ENCODE results near the gene PALB2.

PALB2 gene

GRCh38 chr16:23566724-23567123, 74.4 kb downstream of the PALB2 start:
- Histone ChIP-seq H3K4me3 (ENCODE audit: low read depth, low read length) (no peak overlapping the region), H3K27ac (no peak overlapping the region), H2AFZ (no peak overlapping the region), H3K79me2 (no peaks in the 10 kb centered on the region), H3K9ac (no peak overlapping the region), H3K4me2 (ENCODE audit: low read length) (no peak overlapping the region), H3K9me3 (ENCODE audit: control insufficient read depth, low read length) (no peaks in the 10 kb centered on the region), H3K4me1 (no peaks in the 10 kb centered on the region), H3K27me3 (ENCODE audit: control insufficient read depth, insufficient read depth, low read length) (no peaks in the 10 kb centered on the region), H3K36me3 (ENCODE audit: control insufficient read depth, insufficient read depth, low read length) (no peaks in the 10 kb centered on the region)
- no peak for TF ChIP-seq CTCF (IDR thresholded peaks at IDR 0.05)

- Histone ChIP-seq H3K9me3 (ENCODE audit: control insufficient read depth, low read length) (no peaks in the 10 kb centered on the region), H3K36me3 (ENCODE audit: control insufficient read depth, insufficient read depth, low read length) (no peaks in the 10 kb centered on the region), H3K4me3 (ENCODE audit: low read depth, low read length) (no peak overlapping the region), H3K79me2 (peaks cover 5% of the 10 kb centered on the region), H3K27me3 (ENCODE audit: control insufficient read depth, insufficient read depth, low read length) (no peaks in the 10 kb centered on the region), H3K27ac (no peak overlapping the region), H2AFZ (no peak overlapping the region), H3K4me2 (ENCODE audit: low read length) (no peak overlapping the region), H3K9ac (no peak overlapping the region), H3K4me1 (no peaks in the 10 kb centered on the region)
- no peak for TF ChIP-seq CTCF (IDR thresholded peaks at IDR 0.05)
Measured at GRCh38 chr16:23564575-23565363, 76.3 kb downstream of the PALB2 start.

GRCh38 chr16:23563186-23563585, 77.9 kb downstream of the PALB2 start:
- TF ChIP-seq CTCF (IDR thresholded peaks at IDR 0.05) = no peak
- H3K9ac ChIP-seq = no peak overlapping the region
- H3K27me3 ChIP-seq (ENCODE audit: control insufficient read depth, insufficient read depth, low read length) = no peaks in the 10 kb centered on the region
- H3K4me1 ChIP-seq = no peaks in the 10 kb centered on the region
- no peak overlapping the region for H2AFZ ChIP-seq
- H3K36me3 ChIP-seq (ENCODE audit: control insufficient read depth, insufficient read depth, low read length) = no peaks in the 10 kb centered on the region
- H3K4me3 ChIP-seq (ENCODE audit: low read depth, low read length) = no peak overlapping the region
- H3K9me3 ChIP-seq (ENCODE audit: control insufficient read depth, low read length) = no peaks in the 10 kb centered on the region
- peaks cover 17% of the 10 kb centered on the region for H3K79me2 ChIP-seq
- H3K27ac ChIP-seq = no peak overlapping the region
- no peak overlapping the region for H3K4me2 ChIP-seq (ENCODE audit: low read length)

GRCh38 chr16:23562505-23562904, 78.6 kb downstream of the PALB2 start:
- Histone ChIP-seq H3K36me3 (ENCODE audit: control insufficient read depth, insufficient read depth, low read length) (no peaks in the 10 kb centered on the region), H3K9me3 (ENCODE audit: control insufficient read depth, low read length) (no peaks in the 10 kb centered on the region), H3K27me3 (ENCODE audit: control insufficient read depth, insufficient read depth, low read length) (no peaks in the 10 kb centered on the region), H3K4me3 (ENCODE audit: low read depth, low read length) (no peak overlapping the region), H2AFZ (no peak overlapping the region), H3K27ac (no peak overlapping the region), H3K79me2 (peaks cover 18% of the 10 kb centered on the region), H3K4me1 (no peaks in the 10 kb centered on the region), H3K4me2 (ENCODE audit: low read length) (no peak overlapping the region), H3K9ac (no peak overlapping the region)
- TF ChIP-seq CTCF (IDR thresholded peaks at IDR 0.05) = no peak

GRCh38 chr16:23561586-23561985, 79.5 kb downstream of the PALB2 start:
- Histone ChIP-seq H3K4me3 (ENCODE audit: low read depth, low read length) (no peak overlapping the region), H3K4me2 (ENCODE audit: low read length) (no peak overlapping the region), H2AFZ (no peak overlapping the region), H3K4me1 (peaks cover 3% of the 10 kb centered on the region), H3K9ac (no peak overlapping the region), H3K79me2 (peaks cover 22% of the 10 kb centered on the region), H3K27ac (no peak overlapping the region), H3K27me3 (ENCODE audit: control insufficient read depth, insufficient read depth, low read length) (no peaks in the 10 kb centered on the region), H3K9me3 (ENCODE audit: control insufficient read depth, low read length) (no peaks in the 10 kb centered on the region), H3K36me3 (ENCODE audit: control insufficient read depth, insufficient read depth, low read length) (no peaks in the 10 kb centered on the region)
- no peak for TF ChIP-seq CTCF (IDR thresholded peaks at IDR 0.05)

Measured in parathyroid adenoma (tissue), 2 donors.